ENCODE data around the gene OR10A4.
"Not testable (repeated sequence)": the region's sequence is repeated elsewhere in the genome, so short reads cannot be mapped to it uniquely, and the experiment has no call there.

Gene OR10A4

DNA sequence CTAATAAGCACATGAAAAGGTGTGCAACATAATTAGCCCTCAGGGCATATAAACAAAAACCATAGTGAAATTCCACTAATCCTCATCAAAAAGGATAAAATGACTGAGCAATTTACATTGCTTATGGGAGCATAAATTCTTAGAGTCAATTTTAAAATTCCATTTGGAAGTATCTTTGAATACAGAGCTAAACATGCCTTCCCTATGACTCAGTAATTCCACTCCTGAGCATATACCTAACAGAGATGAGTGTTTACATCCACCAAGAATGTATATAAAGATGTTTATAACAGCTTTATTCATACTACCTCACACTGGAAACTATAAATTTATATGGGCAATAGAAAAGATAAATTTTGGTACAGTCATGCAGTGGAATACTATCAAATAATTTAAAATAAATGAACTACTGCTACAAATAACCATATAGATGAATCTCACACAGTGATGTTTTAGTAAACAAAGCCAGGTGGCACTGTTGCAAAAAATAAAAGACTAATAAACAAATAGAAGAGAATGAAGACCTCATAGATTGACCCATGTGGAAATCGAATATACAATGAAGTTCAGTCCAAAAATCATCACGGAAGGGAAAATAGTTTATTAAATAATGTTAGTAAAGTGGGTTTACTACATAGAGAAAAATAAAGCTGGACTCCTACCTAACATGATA is 24.0 kb downstream of the OR10A4 start:
- no peak for DNase-seq

DNA sequence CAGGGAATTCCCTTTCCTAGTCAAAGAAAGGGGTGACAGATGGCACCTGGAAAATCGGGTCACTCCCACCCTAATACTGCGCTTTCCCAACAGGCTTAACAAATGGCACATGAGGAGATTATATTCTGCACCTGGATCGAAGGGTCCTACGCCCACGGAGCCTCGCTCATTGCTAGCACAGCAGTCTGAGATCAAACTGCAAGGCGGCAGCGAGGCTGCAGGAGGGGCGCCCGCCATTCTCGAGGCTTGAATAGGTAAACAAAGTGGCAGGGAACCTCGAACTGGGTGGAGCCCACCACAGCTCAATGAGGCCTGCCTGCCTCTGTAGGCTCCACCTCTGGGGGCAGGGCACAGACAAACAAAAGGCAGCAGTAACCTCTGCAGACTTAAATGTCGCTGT is 28.4 kb downstream of the OR10A4 start:
- DNase-seq, result not testable (repeated sequence)

DNA sequence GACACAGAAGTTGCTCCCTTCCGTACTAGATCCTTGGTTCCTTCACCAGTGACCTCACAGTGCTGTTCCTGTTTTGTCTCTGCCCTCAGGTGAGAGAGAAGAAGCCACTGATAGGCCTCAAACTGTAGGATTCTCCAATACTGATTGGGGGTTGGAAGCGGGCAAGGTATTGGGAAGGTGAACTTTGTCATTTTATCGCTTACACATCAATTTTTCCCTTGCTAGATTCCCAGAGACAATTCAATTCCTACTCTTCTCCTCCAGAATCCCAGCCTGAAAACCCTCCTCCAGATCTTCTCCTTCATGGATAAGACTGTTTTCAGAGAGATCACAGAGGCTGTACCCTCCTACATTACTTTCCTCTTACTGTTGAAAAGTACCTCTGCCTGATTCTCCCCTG is 35.0 kb downstream of the OR10A4 start:
- no peak for DNase-seq

DNA sequence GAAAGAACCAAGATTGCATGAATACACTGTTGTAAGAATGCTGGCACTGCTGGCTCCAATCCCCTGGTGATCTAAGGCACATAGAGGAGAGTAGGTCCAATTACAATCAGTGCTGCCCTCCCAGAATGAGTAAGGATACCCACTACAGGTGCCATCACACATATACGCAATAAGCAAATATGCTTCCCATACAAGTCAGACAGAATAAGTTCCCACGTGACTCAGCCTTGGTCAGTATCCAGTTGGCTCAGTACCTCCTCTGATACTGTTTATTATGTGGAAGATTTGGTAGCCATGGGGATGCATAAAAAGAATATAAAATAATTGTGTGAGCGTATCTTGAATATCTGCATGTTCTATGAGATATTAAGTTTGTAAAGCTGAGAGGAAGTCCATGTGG is 35.5 kb downstream of the OR10A4 start:
- DNase-seq, result no peak

DNA sequence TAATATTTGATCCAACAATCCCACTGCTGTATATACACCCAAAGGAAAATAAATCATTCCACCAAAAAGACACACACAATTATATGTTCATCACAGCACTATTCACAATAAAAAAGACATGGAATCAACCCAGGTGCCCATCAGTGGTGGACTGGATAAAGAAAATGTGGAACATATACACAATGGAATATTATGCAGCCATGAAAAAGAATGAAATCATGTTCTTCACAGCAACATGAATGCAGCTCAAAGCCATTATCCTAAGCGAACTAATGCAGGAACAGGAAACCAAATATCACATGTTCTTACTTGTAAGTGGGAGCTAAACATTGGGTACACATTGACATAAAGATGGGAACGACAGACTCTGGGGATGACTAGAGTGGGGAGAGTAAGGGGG is 43.3 kb downstream of the OR10A4 start:
- DNase-seq, result no peak

DNA sequence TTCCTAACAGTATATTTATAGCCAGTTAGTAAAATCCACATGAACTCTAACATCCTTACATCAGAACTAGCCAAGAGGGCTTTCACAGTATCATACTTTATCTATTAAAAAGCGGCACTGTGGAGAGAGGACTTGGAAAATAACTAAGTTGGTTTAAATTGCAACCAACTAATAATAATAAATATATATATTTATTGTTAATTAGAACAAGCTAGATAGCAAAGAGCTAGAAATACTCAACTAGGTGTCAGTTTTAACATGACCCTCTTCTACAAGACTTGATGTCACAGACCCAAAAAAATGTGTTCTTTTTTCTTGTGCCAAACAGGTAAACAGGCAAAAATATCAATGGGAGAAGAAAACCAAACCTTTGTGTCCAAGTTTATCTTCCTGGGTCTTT is 44.3 kb downstream of the OR10A4 start, which contains the start of gene OR2D3:
Gene OR2D3, plus strand, starts transcription at position 301 of the 400 bp plus-strand sequence. Its CDS starts 0 bp downstream, at position 301.
- no peak for DNase-seq

DNA sequence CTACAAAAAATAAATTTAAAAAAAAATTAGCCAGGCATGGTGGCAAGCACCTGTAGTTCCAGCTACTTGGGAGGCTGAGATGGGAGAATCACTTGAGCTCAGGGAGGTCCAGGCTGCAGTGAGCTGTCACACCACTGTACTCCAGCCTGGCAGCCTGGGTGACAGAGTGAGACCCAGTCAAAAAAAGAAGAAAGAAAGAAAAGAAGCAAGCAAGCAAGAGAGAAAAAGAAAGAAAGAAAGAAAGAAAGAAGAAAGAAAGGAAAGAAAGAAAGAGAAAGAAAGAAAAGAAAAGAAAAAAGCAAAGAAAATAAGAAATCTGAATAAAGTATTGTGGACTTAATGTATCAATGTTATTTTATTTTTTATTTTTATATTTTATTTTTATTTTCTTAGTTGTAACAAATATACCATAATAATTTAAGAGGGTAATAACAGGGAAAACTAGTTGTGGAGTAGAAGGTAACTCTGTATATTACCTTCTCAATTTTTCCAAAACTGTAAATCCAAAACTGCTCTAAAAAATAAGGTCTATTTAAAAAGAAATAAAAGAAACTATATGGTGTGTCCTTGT is 48.7 kb downstream of the OR10A4 start:
- no peak for DNase-seq

DNA sequence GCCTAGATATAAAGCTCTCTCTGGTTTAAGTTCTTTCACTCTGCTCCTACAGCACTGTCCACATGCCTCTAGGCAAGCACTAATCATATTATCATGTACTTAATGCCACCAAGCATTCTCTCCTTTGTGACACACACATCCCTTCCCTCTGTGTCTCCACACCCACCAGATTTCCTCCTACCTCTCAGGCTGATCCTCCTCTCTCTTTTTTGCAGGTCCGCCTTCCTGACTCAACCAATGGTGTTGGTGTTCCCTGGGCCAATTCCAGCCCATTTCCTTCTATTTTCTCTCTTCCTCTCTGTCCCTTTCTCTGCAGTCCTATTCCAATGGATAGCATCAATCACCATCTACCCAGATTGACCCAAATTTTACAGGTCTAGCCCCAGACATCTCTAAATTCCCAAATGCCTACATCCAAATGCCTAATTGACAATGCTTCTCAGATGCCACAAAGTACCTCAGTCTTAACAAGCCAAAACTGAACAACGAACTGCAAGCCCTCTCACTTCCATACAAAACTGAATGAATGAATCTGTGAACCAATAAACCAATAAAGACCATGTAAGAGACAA is 49.3 kb downstream of the OR10A4 start:
- no peak for DNase-seq

DNA sequence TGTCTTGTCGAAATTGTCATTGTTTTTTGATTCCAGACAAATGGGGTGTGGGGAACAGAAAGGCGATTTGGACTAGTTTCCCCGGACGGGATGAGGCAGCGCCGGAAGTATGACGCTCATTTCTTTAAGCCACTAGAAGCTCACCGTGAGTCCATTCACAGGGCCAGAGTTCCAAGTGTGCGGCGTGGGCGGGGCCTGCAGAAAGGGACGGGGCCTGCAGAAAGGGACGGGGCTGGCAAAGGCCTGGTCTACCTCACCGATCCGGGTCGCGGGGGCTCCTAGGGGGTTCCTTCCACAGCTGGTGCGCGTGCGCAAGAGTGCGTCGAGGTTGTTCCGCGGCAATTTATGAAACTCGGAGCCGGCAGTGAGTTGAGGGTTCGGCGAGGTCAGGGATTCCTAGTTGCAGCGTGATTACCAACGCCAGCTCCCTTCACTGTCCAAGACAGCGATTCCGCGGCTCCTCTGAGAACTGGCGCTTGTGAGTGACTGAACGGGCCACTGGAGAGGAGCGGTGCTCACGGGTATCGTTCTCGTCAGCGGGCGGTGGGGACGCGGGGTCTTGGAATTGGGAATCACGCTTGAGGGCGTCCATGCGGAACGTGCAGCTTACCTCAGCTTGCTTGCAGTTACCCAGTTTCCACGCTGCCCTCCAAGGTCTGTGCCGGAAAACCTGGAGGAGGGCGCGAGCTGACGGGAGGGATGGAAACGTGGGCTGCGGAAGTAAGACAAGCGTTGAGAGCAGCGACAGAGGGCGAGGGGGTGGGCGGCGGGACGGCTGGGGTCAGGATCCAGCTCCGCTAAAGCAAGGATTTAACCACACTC is 50.0 kb downstream of the OR10A4 start, which contains the start of gene ZNF215:
Gene ZNF215, plus strand, starts transcription at position 219 of the 822 bp plus-strand sequence. CDS start 5,847 bp downstream, outside the sequence.
- DNase-seq, result no peak

DNA sequence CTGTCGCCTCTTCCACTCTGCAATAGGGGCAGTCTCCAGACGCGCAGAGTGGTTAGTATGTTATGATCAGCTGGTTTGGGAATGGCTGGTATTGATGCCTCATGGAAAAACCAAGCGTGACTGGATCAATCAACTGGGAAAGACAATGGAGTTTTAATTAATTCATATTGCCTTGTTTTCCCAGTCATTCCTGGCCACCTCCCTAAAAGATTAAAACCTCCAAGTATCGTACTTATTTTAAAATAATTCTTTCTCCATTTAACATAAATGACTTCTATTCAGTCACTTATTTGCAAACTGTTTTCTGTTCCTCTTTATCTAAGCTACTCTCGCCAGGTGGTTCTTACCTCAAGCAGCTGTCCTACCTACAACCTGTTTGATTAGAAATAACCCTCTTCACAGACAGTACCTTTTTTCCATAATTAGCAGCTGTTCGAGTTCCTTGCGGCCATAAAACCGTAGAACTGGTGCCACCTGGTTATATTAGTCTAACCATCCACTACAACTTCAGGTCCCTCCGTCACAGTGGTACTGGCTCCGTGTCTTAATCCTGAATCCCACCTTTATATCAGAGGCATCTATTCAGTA is 50.7 kb downstream of the OR10A4 start:
- DNase-seq, result peak; percentile 12
